Measurements from ENCODE around the gene DCLK2. TPM values are rescaled to one million over a fixed set of nuclear protein-coding genes. Genes with fewer than 3 reads are reported as not detected.

Gene DCLK2
- total and polyA plus RNA-seq, 2 of the 4 experiments (the other 2 are of a cell fraction) = 11.3 to 15.5 TPM

GRCh38 chr4:150156543-150156942 lies 78.3 kb downstream of the DCLK2 start:
- CTCF ChIA-PET = no interaction called here

More at GRCh38 chr4:150156543-150156942, 78.3 kb downstream of the DCLK2 start:
- Histone ChIP-seq H2BK15ac (ENCODE audit: low read depth, low read length) (no peak overlapping the region), H3K4me2 (ENCODE audit: low read depth, low read length) (no peak overlapping the region), H3K56ac (ENCODE audit: extremely low read depth, insufficient read depth, low read length) (no peak overlapping the region), H3K4ac (ENCODE audit: low read depth, low read length) (no peak overlapping the region), H3K18ac (ENCODE audit: low read depth, low read length) (no peak overlapping the region), H3K14ac (replicated peaks; ENCODE audit: low read depth, low read length) (no peak overlapping the region), H2AK5ac (ENCODE audit: low read depth, low read length) (no peak overlapping the region), H3K27ac (ENCODE audit: insufficient read depth, low read length) (no peak overlapping the region), H2BK20ac (ENCODE audit: low read depth, low read length) (no peak overlapping the region), H2BK5ac (ENCODE audit: low read depth, low read length, poor library complexity, severe bottlenecking) (no peak overlapping the region), H3K4me3 (ENCODE audit: insufficient read depth, low read depth, low read length) (no peak overlapping the region), H3K4me1 (ENCODE audit: control insufficient read depth, insufficient read depth, low read length) (no peaks in the 10 kb centered on the region), H4K20me1 (ENCODE audit: insufficient read depth, low read length) (no peaks in the 10 kb centered on the region), H3K36me3 (ENCODE audit: control insufficient read depth, insufficient read depth, low read length) (no peaks in the 10 kb centered on the region), H4K91ac (ENCODE audit: insufficient read depth, low read depth, low read length) (no peak overlapping the region), H3K9me1 (ENCODE audit: insufficient read depth, low read length) (peaks cover 6% of the 10 kb centered on the region; the same call in 1 of the 2 replicates), H3K9ac (ENCODE audit: low read depth, low read length) (no peak overlapping the region), H3K23ac (ENCODE audit: low read depth, low read length) (no peak overlapping the region), H2AK9ac (replicated peaks; ENCODE audit: low read depth, low read length, poor library complexity) (no peak overlapping the region), H3K27me3 (ENCODE audit: control insufficient read depth, insufficient read depth, low read length) (no peaks in the 10 kb centered on the region), H2AFZ (replicated peaks; ENCODE audit: low read length, poor library complexity) (no peak overlapping the region), H4K5ac (ENCODE audit: low read depth, low read length) (no peak overlapping the region), H2BK120ac (ENCODE audit: low read depth, low read length) (no peak overlapping the region), H3K79me1 (ENCODE audit: low read depth in 1 of 2, low read length in 2 of 2) (peaks cover 54 to 59% of the 10 kb centered on the region in 2 experiments), H3K9me3 (ENCODE audit: control insufficient read depth, insufficient read depth, low read length) (no peaks in the 10 kb centered on the region), H4K8ac (ENCODE audit: low read depth in 2 of 2, low read length in 2 of 2) (no peak overlapping the region)
- no peak for DNase-seq
- BruUV-seq (replicated peaks) = no TSS peak
- ATAC-seq (ENCODE audit: low read depth) = no peak
- POLR2A ChIA-PET (ENCODE audit: unreplicated experiment) = no interaction called here
- dilution Hi-C loops (cut with HindIII; ENCODE audit: low sequenced_read_pairs, unreplicated experiment) (no loop called here), intact Hi-C loops (cut with micrococcal nuclease) (no loop called here), in situ Hi-C loops (cut with MboI; ENCODE audit: low sequenced_read_pairs) (no loop called here)
- no CpG with 5 or more reads among the region's 4 CpGs for WGBS, 2 experiments (ENCODE audit: extremely low coverage in 2 of 2, insufficient read length in 1 of 2)
- TF ChIP-seq FOS (IDR thresholded peaks at IDR 0.05; ENCODE audit: low read depth, low read length) = no peak
- no peak for TF ChIP-seq POLR2A (IDR thresholded peaks at IDR 0.05; ENCODE audit: low read depth, low read length)
- no peak for TF ChIP-seq BHLHE40 (IDR thresholded peaks at IDR 0.05; ENCODE audit: low read depth, low read length)
- no peak for TF ChIP-seq USF2 (IDR thresholded peaks at IDR 0.05; ENCODE audit: low read depth, low read length)
- TF ChIP-seq CEBPB (IDR thresholded peaks at IDR 0.05; ENCODE audit: low read depth, low read length) = no peak
- TF ChIP-seq MAZ (IDR thresholded peaks at IDR 0.05; ENCODE audit: borderline replicate concordance, low read depth, low read length) = no peak
- no peak for TF ChIP-seq MAFK (IDR thresholded peaks at IDR 0.05; ENCODE audit: low read depth, low read length)
- no peak for TF ChIP-seq ELK1 (IDR thresholded peaks at IDR 0.05; ENCODE audit: borderline replicate concordance, low read depth, low read length)

Measured in IMR-90 (cell line).